GM19099 (cell line): ENCODE results near the gene DDX5.

Experiments
- POLR2A ChIP-seq: IDR thresholded peaks from 3 replicates; pipeline ENCODE4 v1.6.1; 2011; ENCODE audit warnings: low read depth; ENCODE audit not compliant: insufficient read length; ENCODE audit errors: extremely low read depth

The DDX5 gene

DNA sequence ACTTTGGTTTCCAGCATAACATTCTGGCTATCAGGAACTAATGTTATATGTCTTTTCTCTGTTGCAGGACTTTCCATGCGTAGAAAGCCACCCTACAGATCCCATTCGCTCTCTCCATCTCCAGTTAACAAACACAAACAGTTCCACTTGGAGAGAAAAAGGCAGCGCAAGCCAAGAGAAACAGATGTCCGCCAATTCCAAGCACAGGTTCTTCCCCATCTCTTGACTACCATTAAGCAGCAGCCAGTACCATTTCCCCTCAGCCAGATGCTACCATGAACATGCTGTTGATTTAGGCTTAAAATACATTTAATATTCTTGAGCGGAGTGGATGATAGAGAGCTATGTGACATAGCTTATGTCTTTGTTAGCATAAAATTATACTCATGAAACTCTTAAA is 23.1 kb upstream of the DDX5 start:
- TF ChIP-seq POLR2A = no peak

DNA sequence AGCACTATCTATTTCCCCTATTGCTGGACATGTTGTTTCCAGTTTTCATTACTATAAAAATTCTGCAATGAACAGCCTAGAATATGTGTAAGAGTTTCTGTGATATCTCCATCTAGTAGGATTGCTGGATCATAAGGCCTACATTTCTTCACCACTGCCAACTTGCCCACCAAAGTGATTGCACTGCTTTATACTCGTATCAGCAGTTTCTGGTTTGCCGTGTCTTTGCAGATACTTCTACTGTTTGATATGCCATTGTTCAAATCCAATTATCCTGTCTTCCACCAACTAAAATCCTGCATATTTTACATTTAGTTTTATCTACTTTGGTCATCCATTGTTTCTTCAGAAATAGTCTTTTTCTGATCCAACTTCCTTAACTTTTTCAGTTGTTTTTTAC is 21.8 kb upstream of the DDX5 start:
- no peak for TF ChIP-seq POLR2A

DNA sequence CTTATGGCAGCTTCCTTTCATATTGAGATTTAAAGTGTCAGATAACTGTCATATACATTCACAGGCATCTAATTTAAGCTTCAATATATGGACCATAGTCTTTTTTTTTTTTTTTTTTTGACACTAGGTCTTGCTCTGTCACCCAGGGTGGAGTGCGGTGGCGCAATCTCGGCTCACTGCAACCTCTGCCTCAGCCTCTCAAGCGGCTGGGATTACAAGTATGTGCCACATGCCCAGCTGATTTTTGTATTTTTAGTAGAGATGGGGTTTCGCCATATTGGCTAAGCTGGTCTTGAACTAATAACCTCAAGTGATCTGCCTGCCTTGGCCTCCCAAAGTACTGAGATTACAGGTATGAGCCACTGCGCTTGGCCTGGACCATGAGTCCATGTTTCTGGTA is 14.3 kb upstream of the DDX5 start:
- TF ChIP-seq POLR2A = no peak

DNA sequence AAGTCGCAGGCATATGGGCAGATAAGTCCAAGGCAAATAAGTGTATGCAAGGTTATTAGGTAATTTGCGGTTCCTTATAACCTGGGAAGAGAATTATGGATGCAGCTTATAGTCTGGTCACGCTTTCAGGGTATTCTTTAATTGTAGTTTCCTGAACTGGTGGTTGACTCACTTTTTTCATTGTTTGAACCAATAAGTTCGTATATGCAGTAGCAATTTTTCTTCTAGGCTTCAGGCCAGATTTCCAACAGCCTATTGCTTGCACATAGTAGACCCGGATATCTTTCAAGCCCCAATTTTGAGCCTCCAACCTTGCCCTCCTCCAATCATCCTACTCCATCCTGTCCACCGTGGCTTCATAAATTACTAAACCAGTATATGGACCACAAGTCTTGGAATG is 13.5 kb upstream of the DDX5 start:
- no peak for TF ChIP-seq POLR2A

DNA sequence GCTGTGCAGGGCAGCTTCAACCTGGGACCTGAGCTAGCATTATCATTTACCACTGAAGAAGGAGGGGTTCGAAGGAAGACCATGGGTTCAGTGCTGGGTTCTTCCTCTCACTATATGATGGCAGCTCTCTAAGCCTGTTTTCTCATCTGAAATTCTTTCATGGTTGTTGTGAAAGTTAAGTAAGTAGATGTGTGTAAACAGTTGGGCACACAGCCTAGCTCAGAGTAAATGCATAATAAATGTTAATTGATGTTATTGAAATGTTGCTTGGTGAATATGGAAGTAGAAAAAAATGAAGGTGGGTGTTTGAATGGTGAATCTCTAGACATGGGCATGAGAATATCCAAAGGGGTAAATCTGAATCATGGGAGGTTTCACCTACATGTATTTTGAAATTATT is 9.7 kb upstream of the DDX5 start:
- TF ChIP-seq POLR2A = no peak

DNA sequence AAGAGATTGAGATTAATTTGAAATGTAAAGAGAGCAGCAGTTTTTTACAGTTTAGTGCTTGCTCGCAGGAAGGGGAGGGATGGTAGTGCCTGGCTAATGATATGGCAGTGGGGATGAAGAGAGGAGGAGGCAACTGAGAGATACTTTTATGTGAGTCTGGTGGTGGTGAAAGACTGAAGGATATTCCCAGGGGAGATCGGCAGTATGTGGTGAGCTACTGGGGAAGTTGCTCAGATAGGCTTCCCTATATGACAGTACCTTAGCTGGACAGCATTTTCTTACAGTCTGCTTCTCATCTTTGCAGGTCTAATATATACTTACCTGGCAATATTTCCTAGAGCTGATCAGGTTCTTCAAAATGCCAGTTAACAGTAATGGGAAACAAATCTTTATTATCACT is 9.3 kb upstream of the DDX5 start:
- no peak for TF ChIP-seq POLR2A

DNA sequence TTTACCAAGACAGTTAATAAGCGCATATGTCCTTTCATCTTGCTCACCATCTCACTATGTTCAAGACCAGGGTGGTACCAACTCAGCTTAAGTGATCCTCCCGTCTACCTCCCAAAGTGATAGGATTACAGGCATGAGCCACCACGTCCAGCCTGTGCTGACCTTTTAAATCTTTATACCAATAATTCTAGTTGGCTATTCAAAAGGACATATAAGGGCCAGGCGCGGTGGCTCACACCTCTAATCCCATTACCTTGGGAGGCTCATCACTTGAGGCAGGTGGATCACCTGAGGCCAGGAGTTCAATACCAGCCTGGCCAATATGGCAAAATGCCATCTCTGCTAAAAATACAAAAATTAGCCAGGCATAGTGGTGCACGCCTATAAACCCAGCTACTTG is 3.1 kb upstream of the DDX5 start:
- TF ChIP-seq POLR2A = no peak

DNA sequence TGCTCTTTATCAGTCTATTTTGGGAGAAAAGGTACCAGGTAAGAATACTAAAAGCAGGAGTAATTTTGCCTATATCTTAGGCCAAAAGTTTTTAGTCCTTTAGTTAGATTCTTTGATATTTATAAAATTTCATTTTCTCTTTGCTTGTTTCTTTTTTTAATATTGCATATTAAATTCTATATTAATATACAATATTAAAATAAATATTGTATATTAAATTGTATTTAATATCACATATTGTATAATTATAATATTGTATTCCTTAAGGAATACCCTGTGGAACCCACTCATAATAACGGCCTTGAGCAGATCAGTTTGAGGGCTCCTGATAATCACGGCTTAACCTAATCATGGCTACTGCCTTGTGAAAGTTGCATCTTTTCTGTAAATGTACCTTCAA is 2.6 kb upstream of the DDX5 start:
- no peak for TF ChIP-seq POLR2A

DNA sequence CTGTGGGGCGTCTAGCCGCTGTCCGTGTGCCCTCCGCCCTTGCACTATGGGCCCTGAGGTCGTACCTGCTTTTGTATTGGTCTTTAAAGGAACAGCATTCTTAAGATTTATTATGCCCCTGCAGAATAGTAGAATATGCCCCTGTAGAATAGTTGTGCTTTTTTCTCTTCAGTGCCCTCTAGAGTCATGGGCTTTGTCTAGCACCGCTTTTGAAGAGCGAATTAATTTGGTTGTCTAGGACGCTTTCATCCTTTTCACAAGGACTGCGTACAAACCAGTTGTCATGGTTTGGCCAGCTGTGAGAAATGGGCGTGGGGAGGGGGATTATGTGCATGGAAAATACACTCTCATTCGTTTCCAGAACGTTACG is 1.3 kb upstream of the DDX5 start:
- no peak for TF ChIP-seq POLR2A

DNA sequence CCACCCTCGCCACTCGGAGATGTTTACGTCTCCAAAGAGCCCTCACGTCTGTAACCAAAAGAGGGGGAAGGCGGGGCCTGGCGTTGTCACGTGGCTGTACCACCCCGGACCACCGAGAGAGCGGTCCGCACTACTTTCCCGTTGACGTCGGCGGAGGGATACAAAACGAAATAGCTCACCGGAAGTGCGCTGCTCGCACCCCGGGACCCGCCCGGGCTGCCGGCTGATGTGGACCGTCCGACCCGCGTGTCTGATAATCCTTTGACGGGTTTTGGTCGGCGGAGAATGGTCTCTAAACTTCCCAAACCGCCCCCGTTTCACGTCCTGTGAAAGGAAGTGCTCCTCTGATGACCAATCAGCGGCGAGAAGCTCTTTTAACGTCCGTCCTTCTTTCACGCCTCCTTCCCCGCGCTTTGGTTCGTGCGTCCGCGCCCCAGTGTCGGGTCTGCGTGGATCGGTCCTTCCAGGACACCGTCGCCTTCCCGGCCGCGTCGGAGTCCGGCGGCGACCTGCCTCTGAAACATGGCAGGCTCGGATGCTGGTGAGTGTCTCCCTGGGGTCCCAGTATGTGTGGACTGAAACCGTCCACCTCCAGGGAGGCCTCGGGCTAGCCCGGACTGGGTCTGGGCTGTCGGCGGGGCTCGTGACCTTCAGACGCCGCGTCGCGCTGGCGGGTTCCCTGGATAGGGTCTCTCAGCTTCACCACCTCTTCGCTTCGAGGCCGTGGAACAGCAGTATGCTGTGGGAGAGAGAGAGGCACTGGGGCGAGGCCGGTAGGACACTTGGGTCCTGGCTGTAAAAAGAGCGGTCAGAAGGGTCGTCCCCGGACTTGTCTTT is 705 bp upstream of the DDX5 start, which contains the start of gene CEP95:
TSS of gene CEP95 (plus strand) at position 402 of the 837 bp plus-strand sequence. CDS start at position 523, 121 bp downstream.
- peak; percentile 74 for TF ChIP-seq POLR2A

DNA sequence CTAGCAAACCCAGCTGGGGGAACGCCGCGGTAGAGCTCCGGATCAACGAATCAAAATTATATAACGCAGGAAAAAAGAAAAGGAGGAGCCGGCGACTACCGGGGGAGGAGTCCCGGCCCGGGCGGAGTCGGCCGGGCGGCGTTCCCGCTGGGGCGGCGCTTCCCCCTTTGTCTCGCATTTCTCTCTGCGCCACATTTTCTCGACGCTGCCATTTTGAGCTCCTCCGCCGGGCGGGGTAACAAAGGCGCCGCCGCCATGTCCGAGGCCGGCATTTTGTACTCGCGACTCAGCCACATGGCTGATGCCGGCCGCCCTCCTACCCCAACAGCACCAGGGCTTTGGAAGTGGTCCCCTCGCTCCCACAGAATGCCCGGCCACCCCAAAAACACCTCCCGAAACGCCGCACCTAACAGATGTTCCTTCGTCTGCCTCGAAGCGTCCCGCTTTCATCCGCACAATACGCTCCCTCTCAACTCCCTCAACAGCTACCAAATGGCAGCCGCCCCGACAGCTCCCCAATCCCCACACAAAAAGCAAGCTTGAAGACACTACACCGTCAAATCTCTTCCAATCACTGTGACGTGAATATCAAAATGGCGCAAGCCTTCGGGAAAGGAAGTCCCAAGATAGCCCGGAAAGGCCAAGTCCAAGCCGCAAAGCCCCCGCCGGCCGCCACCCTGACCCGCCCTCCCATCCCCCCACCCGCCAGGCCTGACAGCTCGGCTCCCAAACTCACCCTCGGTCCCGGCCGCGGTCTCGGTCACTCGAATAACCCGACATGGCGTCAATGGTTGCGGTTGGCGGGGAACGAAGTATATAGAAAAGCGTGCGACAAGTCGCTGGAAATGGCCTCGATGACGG is 519 bp downstream of the DDX5 start:
- peak; percentile 60 for TF ChIP-seq POLR2A

DNA sequence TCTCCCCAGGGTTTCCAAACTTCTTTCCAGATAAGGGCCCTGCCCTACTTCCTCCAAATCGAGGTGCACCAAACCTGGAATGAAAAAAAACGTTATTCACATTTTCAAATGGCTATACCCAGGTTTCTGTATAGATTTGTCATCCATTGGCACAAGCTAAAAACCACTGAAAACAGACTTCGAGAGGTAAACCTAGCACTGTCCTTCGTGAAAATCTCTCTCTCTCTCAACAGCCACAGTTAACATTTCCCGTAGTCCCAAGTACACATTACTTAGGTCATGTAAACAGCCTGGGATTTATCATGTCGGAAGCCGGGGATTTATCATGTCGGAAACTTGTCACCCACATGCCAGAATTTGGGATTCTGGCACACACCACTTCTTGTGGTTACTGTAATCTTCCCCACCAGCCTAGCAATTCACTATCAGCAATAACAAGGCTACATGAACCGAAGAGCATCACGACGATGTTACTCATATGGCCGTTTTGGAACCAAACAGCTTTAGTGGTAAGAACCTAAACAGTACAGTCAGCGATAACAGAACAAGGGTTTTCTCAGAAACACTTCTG is 1.2 kb downstream of the DDX5 start:
- no peak for TF ChIP-seq POLR2A

DNA sequence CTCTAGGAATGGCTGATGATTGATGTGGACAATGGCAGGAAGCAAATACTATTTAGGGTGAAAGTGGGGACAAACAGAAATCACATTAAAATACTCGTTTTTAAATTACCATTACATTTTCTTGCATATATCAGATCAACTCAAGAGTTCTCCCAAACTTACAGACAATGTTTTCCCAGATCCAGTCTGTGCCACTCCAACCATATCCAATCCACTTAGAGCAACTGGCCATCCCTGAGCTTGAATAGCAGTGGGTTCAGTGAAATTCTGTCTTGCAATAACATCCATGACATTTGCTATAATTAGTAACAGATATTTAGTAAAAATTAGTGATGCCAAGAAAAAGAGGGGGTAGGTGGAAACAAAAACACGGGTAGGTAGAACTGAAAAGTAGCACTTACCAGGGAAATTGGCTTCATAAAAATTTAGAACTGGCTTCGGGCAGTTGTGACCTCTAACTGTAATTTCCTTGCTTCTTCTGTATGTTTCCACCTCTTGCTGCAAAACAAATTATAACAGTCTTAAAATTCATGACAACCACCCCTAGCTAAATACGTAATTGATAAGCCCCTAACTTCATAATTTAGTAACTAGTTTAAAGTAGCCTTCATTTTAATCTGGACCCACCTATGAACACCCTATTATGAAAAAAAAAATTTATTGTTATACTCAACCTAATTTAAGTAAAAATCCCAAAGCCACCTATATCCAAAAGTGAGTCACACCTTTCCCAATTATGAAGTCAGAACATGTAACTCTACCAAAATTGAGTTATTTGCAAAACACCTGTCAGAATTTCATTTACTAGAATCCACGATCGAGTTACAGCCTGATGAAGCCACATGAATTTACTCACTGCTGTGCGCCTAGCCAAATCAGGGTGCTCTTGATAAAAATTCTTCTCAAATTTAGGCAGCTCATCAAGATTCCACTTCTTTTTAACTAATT is 2.0 kb downstream of the DDX5 start:
- no peak for TF ChIP-seq POLR2A

DNA sequence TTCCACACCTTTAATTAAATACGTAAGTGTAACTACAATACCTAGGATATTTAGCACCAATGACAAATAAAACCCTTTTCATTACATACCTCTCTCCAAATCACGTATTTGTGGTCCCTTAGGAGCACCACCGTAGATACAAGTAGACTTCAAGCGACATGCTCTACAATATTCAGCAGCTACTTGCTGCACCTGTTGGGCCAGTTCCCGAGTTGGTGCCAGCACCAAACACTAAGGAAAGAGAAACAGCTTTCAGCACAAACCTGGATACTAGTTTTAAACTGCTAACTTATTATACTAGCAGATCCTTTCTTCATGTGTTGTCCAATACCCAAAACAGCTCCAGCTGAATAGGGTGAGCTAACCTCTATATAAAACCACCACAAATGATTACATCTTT is 2.7 kb downstream of the DDX5 start:
- no peak for TF ChIP-seq POLR2A

DNA sequence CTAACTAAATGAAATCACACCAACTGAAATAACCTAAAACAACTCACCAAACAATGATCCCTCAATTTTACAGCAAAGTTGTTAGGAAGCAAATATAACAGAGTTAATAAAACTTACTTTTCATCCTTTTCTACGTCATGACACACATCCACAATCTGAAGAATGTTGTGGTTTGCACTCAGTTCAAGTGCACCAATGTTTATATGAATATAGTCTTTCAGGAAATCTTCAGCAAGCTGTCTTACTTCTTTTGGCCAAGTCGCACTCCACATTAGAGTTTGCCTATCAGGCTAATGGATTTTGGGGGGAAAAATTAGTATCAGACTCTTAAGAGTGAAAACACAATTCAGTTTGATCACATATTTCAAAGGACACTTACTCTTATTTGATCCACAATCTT is 3.3 kb downstream of the DDX5 start:
- TF ChIP-seq POLR2A = no peak
